ENCODE data around the gene PISD.

PISD gene

GRCh38 chr22:31572939-31573338 lies 89.1 kb downstream of the PISD start:
- H3K27ac ChIP-seq, result no peak overlapping the region
- TF ChIP-seq CTCF (conservative IDR thresholded peaks at IDR 0.05), result no peak

- H3K27ac ChIP-seq, result no peak overlapping the region
- TF ChIP-seq CTCF (conservative IDR thresholded peaks at IDR 0.05), result no peak
Observed at GRCh38 chr22:31569126-31569525, 92.9 kb downstream of the PISD start.

Measured in VCaP (cell line).